Fibroblast of skin of right quadriceps (primary cell): ENCODE results near the gene ARID5A.
A peak's percentile ranks its signal among the peaks of the same experiment; 100 is the strongest.
"Not testable (repeated sequence)": the region's sequence is repeated elsewhere in the genome, so short reads cannot be mapped to it uniquely, and the experiment has no call there.

Experiments used
- DNase-seq: peaks from one replicate; pipeline ENCODE4 v3.0.0-alpha.2; 2013

Gene ARID5A

DNA sequence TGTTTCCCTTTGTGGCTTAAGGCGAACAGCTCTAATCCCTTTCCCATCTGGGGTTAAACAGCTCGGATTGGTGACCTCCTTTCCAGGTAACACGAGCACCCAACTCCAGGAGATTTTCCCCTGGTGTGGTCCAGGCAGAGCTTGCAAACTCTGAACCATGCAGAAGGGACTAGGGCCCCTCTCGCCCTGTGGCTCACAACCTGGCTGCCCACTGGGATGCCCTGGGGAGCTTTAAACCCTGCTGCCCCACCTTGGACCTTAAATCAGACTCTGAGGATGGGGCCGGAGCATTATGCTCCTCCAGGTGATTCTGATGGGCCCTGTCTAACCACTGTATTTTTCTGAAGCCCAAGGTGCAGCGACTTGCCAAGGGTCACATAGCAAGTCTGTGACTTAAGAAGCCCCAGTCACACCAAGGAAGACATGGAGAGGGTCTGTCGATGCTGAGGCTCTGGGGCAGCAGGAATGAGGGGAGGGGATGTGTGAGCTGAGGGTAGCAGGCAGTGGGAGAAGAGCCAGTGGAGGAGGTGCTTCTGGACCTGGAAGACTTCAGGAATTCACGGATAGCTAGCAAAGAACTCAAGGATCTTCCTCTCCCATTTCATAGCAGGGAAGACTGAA is 5.9 kb downstream of the ARID5A start:
- DNase-seq = no peak

DNA sequence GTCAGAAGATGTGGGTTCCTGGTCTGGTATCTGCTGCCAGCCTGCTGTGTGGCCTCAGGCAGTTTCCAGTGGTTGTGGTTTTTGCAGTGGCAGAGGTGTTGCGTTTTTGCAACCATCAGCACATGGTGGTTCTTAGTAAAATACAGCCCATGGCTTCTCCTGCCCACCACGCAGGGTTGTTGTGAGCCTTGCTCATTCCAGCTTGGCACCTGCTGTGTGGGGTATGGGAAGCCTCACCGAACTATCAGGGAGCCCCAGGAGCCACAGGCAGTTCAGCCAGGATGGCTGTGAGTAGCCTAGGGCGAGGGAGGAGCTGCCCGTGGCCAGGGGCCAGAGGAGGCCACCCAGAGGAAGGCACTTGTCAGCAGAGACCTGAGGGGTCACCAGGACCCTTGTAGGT is 9.8 kb downstream of the ARID5A start:
- DNase-seq = no peak

DNA sequence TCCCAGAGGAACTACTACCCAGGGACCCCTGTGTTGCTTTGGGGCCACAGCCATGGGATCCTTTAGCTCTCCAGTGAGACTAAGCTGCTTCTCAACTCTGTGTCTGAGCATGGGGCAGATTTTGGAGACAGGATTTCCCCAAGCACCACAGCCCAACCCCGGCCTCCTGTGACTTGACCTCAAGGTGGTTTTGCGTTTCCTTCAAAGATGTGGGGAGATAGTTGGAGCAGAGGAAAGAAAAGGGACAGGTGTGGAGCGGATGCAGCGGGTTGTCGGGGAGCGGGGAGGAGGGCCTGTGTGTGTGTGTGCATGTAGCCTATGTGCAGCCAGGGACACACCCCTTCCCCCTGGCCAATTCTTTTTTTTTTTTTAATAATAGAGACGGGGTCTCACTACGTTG is 10.2 kb downstream of the ARID5A start:
- DNase-seq = no peak

DNA sequence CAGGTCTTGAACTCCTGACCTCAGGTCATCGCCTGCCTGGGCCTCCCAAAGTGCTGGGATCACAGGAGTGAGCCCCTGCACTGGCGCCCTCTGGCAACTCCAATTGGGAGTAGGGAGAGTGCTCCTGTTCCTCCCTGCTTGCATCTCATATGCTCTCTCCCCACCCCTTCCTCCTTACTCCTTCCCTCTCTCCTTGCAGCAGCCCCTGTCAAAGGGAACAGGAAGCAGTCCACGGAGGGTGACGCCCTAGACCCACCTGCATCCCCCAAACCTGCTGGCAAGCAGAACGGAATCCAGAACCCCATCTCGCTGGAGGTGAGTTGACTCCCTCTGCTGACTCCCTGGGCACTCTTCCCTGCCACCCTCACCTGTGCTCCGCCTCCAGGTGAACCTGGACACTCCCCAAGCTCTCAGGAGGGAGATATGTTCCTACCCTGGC is 10.7 kb downstream of the ARID5A start:
- DNase-seq = no peak

DNA sequence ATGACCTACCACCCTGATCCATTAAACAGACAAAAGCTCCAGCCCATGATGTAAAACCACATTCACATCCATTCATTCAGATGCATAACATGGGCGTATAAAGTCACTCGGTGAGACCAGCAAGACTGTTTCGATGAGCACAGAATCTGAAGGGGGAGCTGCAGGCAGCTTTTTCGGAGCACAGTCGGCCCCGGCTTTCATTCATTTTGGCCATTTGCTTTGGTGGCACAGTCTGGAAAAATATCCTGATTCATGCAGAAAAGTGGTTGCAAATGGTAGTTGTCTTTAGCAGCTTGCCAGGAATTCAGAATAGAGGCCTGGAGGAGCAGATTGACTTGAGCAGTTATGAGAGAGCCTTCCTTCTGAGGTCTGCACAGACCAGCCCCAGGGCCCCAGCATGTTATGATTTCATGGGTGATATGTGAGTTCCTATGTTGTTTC is 11.2 kb downstream of the ARID5A start:
- peak; percentile 34 for DNase-seq

DNA sequence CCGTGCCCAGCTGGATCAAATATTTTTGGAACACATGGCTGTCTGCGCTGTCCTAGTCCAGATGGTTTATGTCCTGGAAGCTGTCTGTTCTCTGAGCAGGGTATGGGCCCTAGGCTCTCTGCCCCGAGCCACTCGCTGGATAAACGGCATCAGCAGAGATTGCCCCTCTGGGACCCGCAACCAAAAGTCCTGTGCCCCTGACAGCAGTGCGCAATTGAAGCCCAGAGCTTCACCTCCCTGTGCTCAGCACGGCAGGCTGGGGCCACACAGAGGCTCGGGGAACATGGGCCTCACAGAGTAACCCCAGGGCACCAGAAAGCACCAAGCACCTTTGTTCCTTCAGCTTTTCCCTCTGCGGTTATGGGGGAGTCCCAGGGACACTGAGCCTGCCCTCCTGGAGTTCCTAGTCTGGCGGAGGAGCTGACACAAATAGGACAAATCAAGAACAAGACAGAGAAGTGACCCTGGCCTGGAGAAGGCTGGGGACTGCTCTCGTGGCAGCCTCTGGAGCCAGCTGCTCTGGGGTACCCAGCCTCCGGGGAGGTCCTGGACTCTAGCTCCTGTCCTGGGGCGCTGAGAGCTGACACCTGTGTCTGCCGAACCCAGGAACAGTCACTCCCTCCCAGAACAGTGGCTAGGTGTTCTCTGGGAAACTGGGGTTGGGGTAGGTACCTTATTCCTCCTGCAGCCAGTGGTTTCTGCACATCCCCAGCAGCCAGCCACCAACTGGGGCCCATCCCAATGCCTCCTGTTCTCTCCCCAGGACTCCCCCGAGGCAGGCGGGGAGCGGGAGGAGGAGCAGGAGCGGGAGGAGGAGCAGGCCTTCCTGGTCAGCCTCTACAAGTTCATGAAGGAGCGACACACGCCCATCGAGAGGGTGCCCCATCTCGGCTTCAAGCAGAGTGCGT is 12.3 kb downstream of the ARID5A start:
- DNase-seq = no peak

DNA sequence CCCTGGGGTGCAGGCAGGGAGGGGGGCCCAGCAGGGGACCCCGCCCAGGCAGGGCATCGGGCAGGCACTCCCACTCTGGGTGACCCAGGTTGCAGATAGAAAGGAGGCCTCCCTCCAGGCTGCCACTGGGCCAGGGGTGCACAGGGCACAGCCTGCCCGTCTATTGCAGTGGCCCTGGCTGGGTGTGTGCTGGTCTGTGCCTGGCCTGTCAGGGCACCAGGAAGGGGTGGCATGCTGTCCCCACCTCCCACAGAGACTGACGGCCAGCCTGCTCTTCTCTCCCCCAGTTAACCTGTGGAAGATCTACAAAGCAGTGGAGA is 12.9 kb downstream of the ARID5A start:
- DNase-seq = no peak

DNA sequence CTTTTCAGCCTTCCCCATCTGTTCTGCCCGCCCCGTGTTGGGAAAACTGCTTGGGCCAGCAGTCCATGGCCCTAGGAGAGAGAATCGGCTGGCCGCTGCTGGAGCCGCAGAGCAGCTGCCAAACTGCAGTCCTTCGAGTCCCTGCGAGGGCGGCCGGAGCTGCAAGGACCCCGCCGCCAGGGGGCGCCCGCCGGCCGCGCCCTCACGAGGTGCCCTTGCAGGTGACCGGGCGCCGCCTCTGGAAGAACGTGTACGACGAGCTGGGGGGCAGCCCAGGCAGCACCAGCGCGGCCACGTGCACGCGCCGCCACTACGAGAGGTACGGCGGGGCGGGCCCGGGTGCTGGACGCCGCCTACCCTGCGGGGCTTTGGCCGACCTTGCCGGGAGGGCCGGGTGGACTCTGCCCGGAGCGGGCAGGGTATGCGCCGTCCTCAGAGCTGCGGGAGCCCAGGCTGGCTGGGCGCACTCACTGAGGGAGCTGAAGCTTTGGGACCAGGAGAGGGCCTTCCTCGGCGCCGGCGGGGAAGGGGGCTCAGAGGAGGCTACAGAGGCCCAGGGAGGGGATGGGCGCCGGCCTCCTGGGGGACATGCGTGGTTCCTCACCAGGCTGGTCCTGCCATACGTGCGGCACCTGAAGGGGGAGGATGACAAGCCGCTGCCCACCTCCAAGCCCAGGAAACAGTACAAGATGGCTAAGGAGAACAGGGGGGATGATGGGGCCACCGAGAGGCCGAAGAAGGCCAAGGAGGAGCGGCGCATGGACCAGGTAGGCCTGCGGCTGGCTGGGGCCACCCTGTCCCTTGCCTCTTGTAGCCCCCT is 13.6 kb downstream of the ARID5A start:
- DNase-seq = no peak

DNA sequence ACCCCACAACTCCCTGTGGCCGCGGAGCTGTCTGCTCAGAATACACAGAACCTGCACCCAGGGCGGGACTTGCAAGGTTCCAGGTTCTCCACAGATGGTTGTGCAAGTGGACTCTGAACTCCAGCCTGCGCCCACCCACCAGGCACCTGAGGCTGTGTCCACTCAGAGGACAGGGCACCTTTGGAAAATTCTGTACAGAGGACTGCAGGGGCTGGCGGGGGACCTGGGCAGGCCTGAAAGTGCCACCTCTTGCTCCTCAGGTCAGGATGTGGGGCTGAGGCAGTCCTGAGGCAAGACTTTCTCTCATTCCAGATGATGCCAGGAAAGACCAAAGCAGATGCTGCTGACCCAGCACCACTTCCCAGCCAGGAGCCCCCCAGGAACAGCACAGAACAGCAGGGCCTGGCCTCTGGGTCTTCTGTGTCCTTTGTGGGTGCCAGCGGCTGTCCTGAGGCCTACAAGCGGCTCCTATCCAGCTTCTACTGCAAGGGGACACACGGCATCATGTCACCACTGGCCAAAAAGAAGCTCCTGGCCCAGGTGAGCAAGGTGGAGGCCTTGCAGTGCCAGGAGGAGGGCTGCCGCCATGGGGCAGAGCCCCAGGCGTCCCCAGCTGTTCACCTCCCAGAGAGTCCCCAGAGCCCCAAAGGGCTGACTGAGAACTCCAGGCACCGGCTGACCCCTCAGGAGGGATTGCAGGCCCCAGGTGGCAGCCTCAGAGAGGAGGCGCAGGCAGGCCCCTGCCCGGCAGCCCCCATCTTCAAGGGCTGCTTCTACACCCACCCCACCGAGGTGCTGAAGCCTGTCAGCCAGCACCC is 14.4 kb downstream of the ARID5A start:
- no peak for DNase-seq

DNA sequence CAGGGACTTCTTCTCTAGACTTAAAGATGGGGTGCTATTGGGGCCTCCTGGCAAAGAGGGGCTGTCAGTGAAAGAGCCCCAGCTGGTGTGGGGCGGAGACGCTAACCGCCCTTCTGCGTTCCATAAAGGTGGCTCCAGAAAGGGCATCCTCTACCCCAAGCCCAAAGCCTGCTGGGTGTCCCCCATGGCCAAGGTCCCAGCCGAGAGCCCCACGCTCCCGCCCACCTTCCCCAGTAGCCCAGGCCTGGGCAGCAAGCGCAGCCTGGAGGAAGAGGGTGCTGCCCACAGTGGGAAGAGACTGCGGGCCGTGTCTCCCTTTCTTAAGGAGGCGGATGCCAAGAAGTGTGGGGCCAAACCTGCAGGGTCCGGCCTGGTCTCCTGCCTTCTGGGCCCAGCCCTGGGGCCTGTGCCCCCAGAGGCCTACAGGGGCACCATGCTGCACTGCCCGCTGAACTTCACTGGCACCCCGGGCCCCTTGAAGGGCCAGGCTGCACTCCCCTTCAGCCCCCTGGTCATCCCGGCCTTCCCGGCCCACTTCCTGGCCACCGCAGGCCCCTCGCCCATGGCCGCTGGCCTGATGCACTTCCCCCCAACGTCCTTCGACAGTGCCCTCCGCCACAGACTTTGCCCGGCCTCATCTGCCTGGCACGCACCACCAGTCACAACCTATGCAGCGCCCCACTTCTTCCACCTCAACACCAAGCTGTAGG is 15.2 kb downstream of the ARID5A start:
- no peak for DNase-seq

DNA sequence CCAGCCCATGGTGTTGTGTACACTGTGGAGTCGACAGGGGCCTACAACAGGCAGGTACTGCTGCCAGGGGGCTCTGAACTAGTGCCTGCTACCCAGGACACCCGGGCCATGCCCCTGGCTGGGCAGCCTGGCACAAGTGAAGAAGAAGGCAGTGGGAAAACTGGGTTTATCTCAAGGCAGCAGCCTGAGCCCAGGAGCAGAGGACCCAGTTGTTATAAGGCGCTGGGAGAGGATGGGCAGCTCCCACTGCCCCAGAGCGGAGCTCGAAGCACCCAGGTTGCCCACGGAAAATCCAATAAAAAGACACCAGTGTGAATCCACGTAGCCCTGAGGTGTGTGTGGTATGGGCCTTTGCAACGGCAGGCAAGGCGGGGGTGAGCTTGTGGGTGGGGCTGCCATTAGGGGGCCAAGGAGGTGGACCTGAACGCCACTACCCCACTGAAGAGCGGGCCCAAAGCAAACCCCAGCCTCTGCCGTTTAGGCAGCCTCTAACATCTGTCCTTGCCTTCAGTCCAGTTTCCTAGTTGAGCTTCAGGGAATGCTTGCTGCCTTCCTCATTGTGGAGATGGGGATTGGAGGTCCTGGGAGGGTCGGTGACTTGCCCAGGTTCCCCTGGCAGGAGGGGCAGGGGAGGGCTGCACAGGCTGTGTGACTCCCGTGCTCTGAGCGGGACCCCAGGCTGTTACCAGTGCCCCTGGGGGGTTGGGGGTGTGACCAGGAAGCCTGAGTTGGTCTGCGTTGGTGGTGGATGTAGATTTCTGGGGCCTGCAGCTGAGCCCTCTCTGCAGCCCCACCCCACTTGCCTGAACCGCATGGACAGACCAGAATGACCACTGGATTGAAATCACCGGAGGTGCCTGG is 16.0 kb downstream of the ARID5A start:
- DNase-seq = no peak

DNA sequence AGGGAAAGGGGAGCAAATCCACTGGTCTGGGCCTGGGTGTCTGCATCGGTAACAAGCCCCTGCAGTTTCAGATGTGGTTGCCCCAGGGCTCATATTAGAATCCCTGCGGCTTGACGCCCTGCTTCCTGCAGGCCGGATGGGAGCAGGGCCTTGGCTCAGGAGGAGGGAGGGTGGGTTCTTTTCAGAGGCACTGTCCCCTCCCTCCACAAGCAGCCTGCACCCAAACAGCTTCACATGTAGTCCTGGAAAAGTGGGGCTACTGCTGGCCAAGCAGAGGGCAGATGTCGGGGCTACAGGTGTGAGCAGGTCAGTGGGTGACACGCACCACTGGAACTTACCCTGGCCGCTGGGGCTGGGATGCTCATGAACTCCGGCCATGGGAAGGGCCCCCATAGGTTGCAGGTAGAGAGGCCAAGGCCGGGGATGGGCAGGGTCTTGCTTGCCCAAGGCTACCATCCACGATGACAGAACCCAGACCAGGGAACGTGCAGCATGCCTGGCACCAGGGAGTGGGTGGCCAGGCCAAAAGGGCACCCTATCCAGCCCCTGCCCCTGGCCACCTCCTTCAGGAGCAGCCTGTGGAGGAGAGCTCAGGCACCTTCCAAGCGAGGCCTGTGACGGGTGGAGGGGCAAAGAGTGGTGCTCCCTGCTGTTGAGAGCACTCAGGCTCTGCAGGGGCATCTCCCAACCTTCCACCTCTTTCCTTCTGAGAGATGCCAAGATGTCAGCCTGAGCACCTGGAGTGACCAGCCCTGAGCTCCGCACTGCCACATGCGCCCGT is 16.8 kb downstream of the ARID5A start:
- no peak for DNase-seq

DNA sequence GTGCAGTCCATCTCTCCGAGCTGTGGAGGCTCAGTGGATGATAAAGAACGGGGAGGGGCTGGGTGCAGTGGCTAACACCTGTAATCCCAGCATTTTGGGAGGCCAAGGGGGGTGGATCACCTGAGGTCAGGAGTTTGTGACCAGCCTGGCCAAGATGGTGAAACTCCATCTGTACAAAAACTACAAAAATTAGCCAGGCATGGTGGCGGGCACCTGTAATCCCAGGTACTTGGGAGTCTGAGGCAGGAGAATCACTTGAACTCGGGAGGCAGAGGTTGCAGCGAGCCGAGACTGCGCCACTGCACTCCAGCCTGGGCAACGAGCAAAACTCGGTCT is 17.4 kb downstream of the ARID5A start:
- DNase-seq = not testable (repeated sequence)

DNA sequence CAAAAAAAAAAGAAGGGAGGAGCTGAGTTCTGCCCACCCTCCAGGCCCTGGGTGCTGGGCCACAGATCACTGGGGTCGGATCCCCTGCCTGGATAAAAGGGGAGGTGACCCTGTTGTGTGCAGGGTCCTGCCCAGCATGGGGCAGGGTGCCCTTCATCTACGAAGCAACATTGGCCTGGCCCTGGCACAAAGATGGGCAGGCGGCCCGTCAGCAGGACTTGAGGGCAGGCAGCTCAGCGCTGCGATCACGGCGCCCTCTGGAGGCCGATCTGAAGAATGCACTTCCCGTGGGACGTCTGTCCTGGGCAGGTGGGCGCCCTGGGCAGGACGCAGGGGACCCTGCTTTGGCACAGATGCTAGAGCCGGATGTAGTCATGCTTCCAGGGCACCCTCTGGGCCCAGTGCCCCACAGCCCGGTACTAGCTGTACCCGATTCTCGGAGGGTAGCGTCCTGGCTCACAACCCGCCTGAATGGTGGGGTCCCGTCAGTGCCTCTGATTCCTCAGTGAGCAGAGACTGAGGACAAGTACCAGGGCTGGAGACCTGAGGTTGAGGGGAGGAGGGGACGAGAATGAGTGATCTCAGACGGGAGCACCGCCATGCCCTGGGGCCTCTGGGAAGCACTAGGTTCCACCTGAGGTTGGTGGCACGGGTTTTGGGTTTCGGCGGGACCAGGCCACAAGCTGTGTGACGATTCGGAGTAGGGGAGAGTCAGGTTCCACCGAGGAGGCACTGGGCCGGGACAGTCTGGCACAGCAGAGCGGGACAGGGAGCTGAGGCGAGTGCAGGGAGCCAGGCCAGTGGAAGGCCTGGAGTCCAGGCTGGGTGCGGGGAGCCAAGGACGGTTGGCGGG is 18.0 kb downstream of the ARID5A start:
- peak; percentile 36 for DNase-seq

DNA sequence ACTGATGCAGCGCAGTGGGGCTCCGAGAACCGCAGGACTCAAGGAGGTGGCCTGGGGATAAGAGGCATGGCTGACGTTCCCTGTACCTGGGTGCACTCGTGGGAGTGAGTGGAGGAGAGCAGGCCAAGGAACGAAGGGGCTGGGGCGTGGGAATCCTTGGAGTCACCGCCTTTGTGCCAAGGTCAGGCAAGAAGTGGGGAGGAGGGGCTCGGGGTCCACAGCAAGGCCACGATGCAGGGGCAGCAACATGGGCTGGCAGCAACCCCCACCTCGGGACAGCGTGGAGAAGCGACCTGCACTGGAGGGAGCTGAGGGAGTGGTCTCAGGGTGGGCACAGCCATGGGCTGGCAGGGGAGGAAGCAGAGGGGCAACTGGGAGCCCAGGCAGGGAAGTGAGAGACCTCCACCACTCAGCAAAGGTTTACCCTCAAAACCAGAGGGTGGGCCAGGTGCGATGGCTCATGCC is 18.6 kb downstream of the ARID5A start:
- no peak for DNase-seq

DNA sequence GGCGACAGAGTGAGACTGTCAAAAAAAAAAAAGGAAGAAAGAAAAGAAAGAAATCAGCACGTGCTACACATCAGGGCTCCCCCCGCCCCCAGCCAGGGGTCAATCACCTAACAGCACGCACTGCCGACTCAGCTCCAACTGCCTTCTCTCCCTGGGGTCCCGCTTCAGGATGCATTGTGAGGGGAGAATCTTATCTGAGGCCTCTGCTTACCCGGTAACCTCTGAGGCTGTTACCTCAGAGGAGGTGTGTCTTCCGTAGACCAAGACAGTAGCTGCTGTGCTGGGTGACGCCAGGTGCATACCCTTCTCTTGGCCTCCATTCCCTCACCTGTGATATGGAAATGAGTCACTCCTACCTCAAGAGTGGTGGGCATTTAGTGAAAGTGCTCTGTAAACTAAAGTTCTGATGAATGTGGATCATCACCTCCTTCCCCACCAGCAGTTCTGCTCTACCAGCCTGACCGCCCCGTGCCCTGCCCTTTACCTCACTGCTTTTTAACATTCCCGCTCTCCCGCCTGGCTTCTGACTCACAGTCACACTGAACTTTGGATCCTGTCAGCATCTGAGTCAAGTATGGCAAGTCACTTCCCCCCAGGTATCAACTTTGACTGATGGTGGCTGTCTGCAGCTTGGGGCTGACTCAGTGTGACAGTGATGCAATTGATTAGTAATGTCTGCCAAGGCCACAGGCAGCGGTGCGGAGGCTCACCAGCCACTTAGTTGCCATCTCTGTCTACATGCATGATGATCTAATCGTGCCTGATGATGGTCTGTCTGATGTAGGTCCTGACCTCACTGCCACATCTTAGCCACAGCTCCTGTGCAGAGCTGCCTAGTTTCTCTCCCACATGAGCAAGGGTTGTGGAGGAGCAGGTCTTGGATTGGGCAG is 20.1 kb downstream of the ARID5A start:
- DNase-seq = peak; percentile 78

DNA sequence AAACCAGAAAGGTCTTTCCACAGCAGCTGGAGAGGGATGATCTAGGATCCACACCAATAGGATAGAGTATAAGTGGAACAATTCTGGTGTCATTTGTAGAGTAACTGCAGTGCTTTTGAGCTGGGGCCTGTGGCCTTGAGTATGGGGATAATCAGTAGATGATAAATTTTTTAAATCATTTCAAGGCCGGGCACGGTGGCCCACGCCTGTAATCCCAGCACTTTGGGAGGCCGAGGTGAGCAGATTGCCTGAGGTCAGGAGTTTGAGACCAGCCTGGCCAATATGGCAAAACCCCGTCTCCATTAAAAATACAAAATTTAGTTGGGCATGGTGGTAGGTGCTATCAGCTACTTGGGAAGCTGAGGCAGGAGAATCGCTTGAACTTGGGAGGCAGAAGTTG is 20.9 kb downstream of the ARID5A start:
- DNase-seq = not testable (repeated sequence)

DNA sequence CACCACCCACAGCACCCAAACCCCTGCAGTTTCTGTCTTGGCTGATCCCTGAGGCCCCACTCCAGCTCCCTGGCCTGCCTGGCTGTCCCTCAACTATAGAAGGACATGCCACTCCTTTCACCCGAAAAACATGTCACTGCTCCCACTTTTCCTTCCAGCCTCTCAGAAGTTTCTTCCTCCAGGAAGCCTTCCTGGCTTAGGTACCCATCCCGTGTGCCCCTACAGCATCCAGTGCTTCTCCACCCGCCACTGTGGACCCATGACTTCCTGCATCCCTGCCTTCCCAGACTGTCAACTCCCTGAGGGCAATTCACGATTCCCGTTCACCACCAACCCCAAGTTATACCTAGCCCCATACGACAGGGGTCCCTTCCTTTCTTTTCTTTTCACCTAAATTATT is 21.5 kb downstream of the ARID5A start:
- DNase-seq = no peak
